HepG2 (cell line): ENCODE results near the gene FMNL1. TPM values are rescaled to one million over a fixed set of nuclear protein-coding genes. Genes with fewer than 3 reads are reported as not detected.

ENCODE experiments used
- ELF1 ChIP-seq: sonication (generic); formaldehyde crosslinking; IDR thresholded peaks from 2 replicates; pipeline ENCODE4 v1.4.0; 2020; ENCODE audit warnings: missing genetic modification reagents
- GABPB1 ChIP-seq: IDR thresholded peaks from 2 replicates; pipeline ENCODE4 v1.6.1; 2016; ENCODE audit warnings: mild to moderate bottlenecking, missing genetic modification reagents, moderate library complexity, missing compliant biosample characterization
- LCORL ChIP-seq, 2 experiments: fragments of 450-650 bp in 1 of 2; sonication (generic) in 1 of 2; formaldehyde crosslinking in 1 of 2; IDR thresholded peaks; 2 replicates each; pipeline versions ENCODE4 v1.5.0 to v1.6.1; 2017 to 2020; ENCODE audit warnings: antibody characterized with exemption in 1 of 2, missing genetic modification reagents in 1 of 2
- MTA3 ChIP-seq: sonication (generic); formaldehyde crosslinking; IDR thresholded peaks from 2 replicates; pipeline ENCODE4 v1.4.0; 2020; ENCODE audit warnings: missing genetic modification reagents
- REXO4 ChIP-seq: sonication (generic); formaldehyde crosslinking; IDR thresholded peaks from 2 replicates; pipeline ENCODE4 v1.8.0; 2022; ENCODE audit warnings: missing genetic modification reagents, mild to moderate bottlenecking, borderline replicate concordance
- SAP130 ChIP-seq: IDR thresholded peaks from 2 replicates; pipeline ENCODE4 v1.6.1; 2016; ENCODE audit warnings: low read depth
- ZFX ChIP-seq: sonication (generic); formaldehyde crosslinking; IDR thresholded peaks from 2 replicates; pipeline ENCODE4 v1.4.0; 2020; ENCODE audit warnings: mild to moderate bottlenecking, low read depth, missing genetic modification reagents, moderate library complexity
- ZNF121 ChIP-seq: sonication (generic); formaldehyde crosslinking; IDR thresholded peaks from 2 replicates; pipeline ENCODE4 v1.5.0; 2020; ENCODE audit warnings: mild to moderate bottlenecking, missing genetic modification reagents
- ZNF749 ChIP-seq: sonication (generic); formaldehyde crosslinking; IDR thresholded peaks from 2 replicates; pipeline ENCODE4 v1.8.0; 2022; ENCODE audit warnings: mild to moderate bottlenecking, missing genetic modification reagents, moderate library complexity, borderline replicate concordance
- ZNF768 ChIP-seq: sonication (generic); formaldehyde crosslinking; IDR thresholded peaks from 2 replicates; pipeline ENCODE4 v1.4.0; 2020; ENCODE audit warnings: missing genetic modification reagents
- ZNF850 ChIP-seq: sonication (generic); formaldehyde crosslinking; conservative IDR thresholded peaks from 2 replicates; pipeline ENCODE4 v1.9.0; 2021; ENCODE audit warnings: mild to moderate bottlenecking, missing genetic modification reagents
- polyA plus RNA-seq, 8 experiments: library from polyadenylated mRNA; depleted of rRNA in 3 of 8; stranded (reverse) in 7 of 8; unstranded in 1 of 8; fragments of >200 nt; fragmentation: Illumina TruSeq in 4 of 8; extraction: Trizol in 4 of 8; gene quantifications; 2 replicates each; pipeline versions ENCODE4 v1.2.1 to v1.2.3, GENCODE V29; 2011 to 2016; ENCODE audit warnings: low read depth in 4 of 8, missing spikeins in 1 of 8, mixed read lengths in 1 of 8; ENCODE audit not compliant: insufficient read depth in 1 of 8
- total RNA-seq, 5 experiments: library from RNA; depleted of rRNA; stranded (reverse); fragments of >200 nt; fragmentation: Illumina TruSeq; extraction: Trizol; gene quantifications; 2 replicates each; pipeline ENCODE4 v1.2.3, GENCODE V29; 2016; ENCODE audit warnings: low read depth in 1 of 5
- TF ChIP-seq, protein P1 (sequence below): IDR thresholded peaks from 2 replicates; pipeline ENCODE4 v1.6.1; 2016; ENCODE audit warnings: low read depth, borderline replicate concordance
- TF ChIP-seq, protein P2 (sequence below): IDR thresholded peaks from 2 replicates; pipeline ENCODE4 v1.6.1; 2016; ENCODE audit warnings: mild to moderate bottlenecking
- TF ChIP-seq, protein P3 (sequence below): sonication (generic); formaldehyde crosslinking; IDR thresholded peaks from 2 replicates; pipeline ENCODE4 v1.4.0; 2020; ENCODE audit warnings: missing genetic modification reagents
- TF ChIP-seq, protein P4 (sequence below): sonication (generic); formaldehyde crosslinking; IDR thresholded peaks from 2 replicates; pipeline ENCODE4 v1.5.1; 2020; ENCODE audit warnings: missing genetic modification reagents, mild to moderate bottlenecking, borderline replicate concordance
- TF ChIP-seq, protein P5 (sequence below): sonication (generic); formaldehyde crosslinking; IDR thresholded peaks from 2 replicates; pipeline ENCODE4 v1.4.0; 2020; ENCODE audit warnings: mild to moderate bottlenecking, missing genetic modification reagents
- TF ChIP-seq, protein P6 (sequence below): sonication (generic); formaldehyde crosslinking; IDR thresholded peaks from 2 replicates; pipeline ENCODE4 v1.5.0; 2020; ENCODE audit warnings: missing genetic modification reagents
- TF ChIP-seq, protein P7 (sequence below): sonication (generic); formaldehyde crosslinking; IDR thresholded peaks from 2 replicates; pipeline ENCODE4 v1.4.0; 2020; ENCODE audit warnings: missing genetic modification reagents, borderline replicate concordance

FMNL1 gene
- total and polyA plus RNA-seq, 2 of the 13 experiments (the other 11 are each of a cell fraction or from before 2014, with no cell fraction given) = 0.53 to 0.70 TPM

DNA sequence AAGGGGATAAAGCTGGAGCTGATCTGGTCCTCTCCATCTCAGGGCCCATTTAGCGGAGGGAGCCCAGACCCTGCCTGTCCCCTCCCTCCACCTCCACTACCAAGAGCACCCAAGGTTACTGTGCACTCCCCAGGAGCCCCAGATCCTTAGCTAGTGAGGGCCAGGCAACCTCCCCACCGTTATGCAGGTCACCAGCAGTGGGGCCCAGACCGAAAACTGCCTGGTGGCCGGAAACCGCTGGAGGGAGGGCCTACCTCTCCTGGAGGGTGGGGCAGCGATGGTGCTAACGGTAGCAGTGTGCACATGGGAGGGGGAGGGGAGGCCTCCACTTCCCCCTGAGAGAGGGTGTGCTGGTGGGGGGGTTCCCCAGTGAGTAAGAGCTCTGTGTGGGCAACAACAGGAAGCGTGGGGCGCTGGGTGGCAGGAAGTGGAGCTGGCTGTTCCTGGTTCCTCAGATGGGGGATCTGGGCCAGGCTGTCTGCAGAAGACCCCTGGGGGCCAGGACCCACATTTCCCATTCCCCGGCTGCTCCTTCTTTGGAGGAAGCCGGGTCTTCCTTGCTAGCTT is 4.4 kb downstream of the FMNL1 start (continued):
- TF ChIP-seq, protein P1, sequence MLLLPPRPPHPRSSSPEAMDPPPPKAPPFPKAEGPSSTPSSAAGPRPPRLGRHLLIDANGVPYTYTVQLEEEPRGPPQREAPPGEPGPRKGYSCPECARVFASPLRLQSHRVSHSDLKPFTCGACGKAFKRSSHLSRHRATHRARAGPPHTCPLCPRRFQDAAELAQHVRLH (CRISPR knock-in tag) = no peak
- TF ChIP-seq, protein P2, sequence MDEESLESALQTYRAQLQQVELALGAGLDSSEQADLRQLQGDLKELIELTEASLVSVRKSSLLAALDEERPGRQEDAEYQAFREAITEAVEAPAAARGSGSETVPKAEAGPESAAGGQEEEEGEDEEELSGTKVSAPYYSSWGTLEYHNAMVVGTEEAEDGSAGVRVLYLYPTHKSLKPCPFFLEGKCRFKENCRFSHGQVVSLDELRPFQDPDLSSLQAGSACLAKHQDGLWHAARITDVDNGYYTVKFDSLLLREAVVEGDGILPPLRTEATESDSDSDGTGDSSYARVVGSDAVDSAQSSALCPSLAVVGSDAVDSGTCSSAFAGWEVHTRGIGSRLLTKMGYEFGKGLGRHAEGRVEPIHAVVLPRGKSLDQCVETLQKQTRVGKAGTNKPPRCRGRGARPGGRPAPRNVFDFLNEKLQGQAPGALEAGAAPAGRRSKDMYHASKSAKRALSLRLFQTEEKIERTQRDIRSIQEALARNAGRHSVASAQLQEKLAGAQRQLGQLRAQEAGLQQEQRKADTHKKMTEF (CRISPR knock-in tag) = 0 out of 2 replicates have a peak, but pooled peaks have one; percentile 22
- TF ChIP-seq, protein P3, sequence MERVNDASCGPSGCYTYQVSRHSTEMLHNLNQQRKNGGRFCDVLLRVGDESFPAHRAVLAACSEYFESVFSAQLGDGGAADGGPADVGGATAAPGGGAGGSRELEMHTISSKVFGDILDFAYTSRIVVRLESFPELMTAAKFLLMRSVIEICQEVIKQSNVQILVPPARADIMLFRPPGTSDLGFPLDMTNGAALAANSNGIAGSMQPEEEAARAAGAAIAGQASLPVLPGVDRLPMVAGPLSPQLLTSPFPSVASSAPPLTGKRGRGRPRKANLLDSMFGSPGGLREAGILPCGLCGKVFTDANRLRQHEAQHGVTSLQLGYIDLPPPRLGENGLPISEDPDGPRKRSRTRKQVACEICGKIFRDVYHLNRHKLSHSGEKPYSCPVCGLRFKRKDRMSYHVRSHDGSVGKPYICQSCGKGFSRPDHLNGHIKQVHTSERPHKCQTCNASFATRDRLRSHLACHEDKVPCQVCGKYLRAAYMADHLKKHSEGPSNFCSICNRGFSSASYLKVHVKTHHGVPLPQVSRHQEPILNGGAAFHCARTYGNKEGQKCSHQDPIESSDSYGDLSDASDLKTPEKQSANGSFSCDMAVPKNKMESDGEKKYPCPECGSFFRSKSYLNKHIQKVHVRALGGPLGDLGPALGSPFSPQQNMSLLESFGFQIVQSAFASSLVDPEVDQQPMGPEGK (CRISPR knock-in tag) = peak; percentile 77
- TF ChIP-seq SAP130 (CRISPR knock-in tag) (peak; percentile 43), ZNF121 (CRISPR knock-in tag) (no peak), GABPB1 (CRISPR knock-in tag) (peak; percentile 67), ELF1 (peak; percentile 54; the same call in 1 of the 2 replicates), ZNF768 (0 out of 2 replicates have a peak, but pooled peaks have one; percentile 11), ZNF850 (CRISPR knock-in tag) (no peak), ZFX (CRISPR knock-in tag) (peak; percentile 59; the same call in 1 of the 2 replicates), REXO4 (CRISPR knock-in tag) (no peak), LCORL (IDR thresholded peaks at IDR 0.05) (no peak), LCORL (CRISPR knock-in tag; IDR thresholded peaks at IDR 0.05) (peak; percentile 63), MTA3 (CRISPR knock-in tag) (no peak), ZNF749 (CRISPR knock-in tag) (no peak)
- TF ChIP-seq, protein P4, sequence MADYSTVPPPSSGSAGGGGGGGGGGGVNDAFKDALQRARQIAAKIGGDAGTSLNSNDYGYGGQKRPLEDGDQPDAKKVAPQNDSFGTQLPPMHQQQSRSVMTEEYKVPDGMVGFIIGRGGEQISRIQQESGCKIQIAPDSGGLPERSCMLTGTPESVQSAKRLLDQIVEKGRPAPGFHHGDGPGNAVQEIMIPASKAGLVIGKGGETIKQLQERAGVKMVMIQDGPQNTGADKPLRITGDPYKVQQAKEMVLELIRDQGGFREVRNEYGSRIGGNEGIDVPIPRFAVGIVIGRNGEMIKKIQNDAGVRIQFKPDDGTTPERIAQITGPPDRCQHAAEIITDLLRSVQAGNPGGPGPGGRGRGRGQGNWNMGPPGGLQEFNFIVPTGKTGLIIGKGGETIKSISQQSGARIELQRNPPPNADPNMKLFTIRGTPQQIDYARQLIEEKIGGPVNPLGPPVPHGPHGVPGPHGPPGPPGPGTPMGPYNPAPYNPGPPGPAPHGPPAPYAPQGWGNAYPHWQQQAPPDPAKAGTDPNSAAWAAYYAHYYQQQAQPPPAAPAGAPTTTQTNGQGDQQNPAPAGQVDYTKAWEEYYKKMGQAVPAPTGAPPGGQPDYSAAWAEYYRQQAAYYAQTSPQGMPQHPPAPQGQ (CRISPR knock-in tag) = no peak
- TF ChIP-seq, protein P5, sequence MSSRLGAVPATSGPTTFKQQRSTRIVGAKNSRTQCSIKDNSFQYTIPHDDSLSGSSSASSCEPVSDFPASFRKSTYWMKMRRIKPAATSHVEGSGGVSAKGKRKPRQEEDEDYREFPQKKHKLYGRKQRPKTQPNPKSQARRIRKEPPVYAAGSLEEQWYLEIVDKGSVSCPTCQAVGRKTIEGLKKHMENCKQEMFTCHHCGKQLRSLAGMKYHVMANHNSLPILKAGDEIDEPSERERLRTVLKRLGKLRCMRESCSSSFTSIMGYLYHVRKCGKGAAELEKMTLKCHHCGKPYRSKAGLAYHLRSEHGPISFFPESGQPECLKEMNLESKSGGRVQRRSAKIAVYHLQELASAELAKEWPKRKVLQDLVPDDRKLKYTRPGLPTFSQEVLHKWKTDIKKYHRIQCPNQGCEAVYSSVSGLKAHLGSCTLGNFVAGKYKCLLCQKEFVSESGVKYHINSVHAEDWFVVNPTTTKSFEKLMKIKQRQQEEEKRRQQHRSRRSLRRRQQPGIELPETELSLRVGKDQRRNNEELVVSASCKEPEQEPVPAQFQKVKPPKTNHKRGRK = no peak
- TF ChIP-seq, protein P6, sequence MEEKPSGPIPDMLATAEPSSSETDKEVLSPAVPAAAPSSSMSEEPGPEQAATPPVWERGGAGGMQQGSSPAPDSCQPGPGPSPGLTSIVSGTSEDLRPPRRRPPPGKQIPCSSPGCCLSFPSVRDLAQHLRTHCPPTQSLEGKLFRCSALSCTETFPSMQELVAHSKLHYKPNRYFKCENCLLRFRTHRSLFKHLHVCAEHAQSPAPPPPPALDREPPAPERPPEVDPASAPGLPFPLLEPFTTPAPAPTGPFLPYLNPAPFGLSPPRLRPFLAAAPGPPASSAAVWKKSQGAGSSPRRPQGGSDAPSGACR (CRISPR knock-in tag) = no peak
- TF ChIP-seq, protein P7, sequence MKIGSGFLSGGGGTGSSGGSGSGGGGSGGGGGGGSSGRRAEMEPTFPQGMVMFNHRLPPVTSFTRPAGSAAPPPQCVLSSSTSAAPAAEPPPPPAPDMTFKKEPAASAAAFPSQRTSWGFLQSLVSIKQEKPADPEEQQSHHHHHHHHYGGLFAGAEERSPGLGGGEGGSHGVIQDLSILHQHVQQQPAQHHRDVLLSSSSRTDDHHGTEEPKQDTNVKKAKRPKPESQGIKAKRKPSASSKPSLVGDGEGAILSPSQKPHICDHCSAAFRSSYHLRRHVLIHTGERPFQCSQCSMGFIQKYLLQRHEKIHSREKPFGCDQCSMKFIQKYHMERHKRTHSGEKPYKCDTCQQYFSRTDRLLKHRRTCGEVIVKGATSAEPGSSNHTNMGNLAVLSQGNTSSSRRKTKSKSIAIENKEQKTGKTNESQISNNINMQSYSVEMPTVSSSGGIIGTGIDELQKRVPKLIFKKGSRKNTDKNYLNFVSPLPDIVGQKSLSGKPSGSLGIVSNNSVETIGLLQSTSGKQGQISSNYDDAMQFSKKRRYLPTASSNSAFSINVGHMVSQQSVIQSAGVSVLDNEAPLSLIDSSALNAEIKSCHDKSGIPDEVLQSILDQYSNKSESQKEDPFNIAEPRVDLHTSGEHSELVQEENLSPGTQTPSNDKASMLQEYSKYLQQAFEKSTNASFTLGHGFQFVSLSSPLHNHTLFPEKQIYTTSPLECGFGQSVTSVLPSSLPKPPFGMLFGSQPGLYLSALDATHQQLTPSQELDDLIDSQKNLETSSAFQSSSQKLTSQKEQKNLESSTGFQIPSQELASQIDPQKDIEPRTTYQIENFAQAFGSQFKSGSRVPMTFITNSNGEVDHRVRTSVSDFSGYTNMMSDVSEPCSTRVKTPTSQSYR (CRISPR knock-in tag) = peak; percentile 39; the same call in 1 of the 2 replicates
